Measurements from ENCODE around the gene EYA2. TPM values are rescaled to one million over a fixed set of nuclear protein-coding genes. Genes with fewer than 3 reads are reported as not detected.

EYA2 gene
- polyA plus RNA-seq, 3 donors, result 0.04 to 0.16 TPM; not detected in 1

GRCh38 chr20:47122560-47122959 lies 227.9 kb downstream of the EYA2 start:
- no peak overlapping the region for H3K27ac ChIP-seq (ENCODE audit: low read depth in 1 of 2, low read length in 2 of 2)
- Mint-ChIP-seq H3K9me3 (peaks cover 0 to 2% (median 0%) of the 10 kb centered on the region in 7 donors), H3K4me1 (peaks cover 46% of the 10 kb centered on the region), H3K4me3 (no peak overlapping the region), H3K36me3 (peaks cover 4 to 6% of the 10 kb centered on the region in 2 donors), H3K27me3 (ENCODE audit: low read depth in 3 of 3) (peaks cover 9 to 17% (median 14%) of the 10 kb centered on the region in 3 donors), H3K27ac (peak overlapping the region in 1 of 7 donors; percentile 50)
- H2AFZ ChIP-seq (ENCODE audit: insufficient read depth, low read depth, low read length, poor library complexity, severe bottlenecking), result no peak overlapping the region
- H3K9ac ChIP-seq (ENCODE audit: insufficient read depth, low read length, poor library complexity, severe bottlenecking), result no peak overlapping the region
- no peaks in the 10 kb centered on the region for H3K36me3 ChIP-seq (replicated peaks in 1 of 2; ENCODE audit: control insufficient read depth in 1 of 2, insufficient read depth in 2 of 2, low read length in 2 of 2)
- H3K79me2 ChIP-seq (ENCODE audit: insufficient read depth, low read length), result no peaks in the 10 kb centered on the region
- DNase-seq, result no peak
- intact Hi-C loops (cut with micrococcal nuclease), result no loop called here
- H3K9me3 ChIP-seq (replicated peaks in 1 of 2; ENCODE audit: control insufficient read depth in 1 of 2, insufficient read depth in 1 of 2, low read length in 2 of 2), result no peaks in the 10 kb centered on the region
- 90% methylated on average over 1 of the region's 3 CpGs for WGBS (ENCODE audit: insufficient coverage)
- no peak for TF ChIP-seq CTCF (IDR thresholded peaks at IDR 0.05)
- no peak overlapping the region for H3K4me3 ChIP-seq (replicated peaks in 1 of 3; ENCODE audit: low read depth in 2 of 3, low read length in 3 of 3)
- H3K4me2 ChIP-seq (replicated peaks; ENCODE audit: extremely low read depth, low read length, poor library complexity, severe bottlenecking), result no peak overlapping the region
- H3K27me3 ChIP-seq (ENCODE audit: control insufficient read depth in 2 of 2, insufficient read depth in 2 of 2, low read length in 2 of 2), result peaks cover 0 to 3% of the 10 kb centered on the region in 2 donors
- no peaks in the 10 kb centered on the region for H4K20me1 ChIP-seq (ENCODE audit: insufficient read depth, low read length)
- H3K4me1 ChIP-seq (ENCODE audit: control insufficient read depth in 1 of 2, insufficient read depth in 2 of 2, low read length in 2 of 2), result peaks cover 40% of the 10 kb centered on the region in 2 donors

- no CpG with 5 or more reads among the region's 3 CpGs for WGBS (ENCODE audit: insufficient coverage)
- H3K27ac ChIP-seq (ENCODE audit: low read depth in 1 of 2, low read length in 2 of 2), result peak overlapping the region; percentile 93 to 97
- H3K9ac ChIP-seq (ENCODE audit: insufficient read depth, low read length, poor library complexity, severe bottlenecking), result peak overlapping the region; percentile 77
Observed at GRCh38 chr20:47124181-47124717, 229.6 kb downstream of the EYA2 start.

More at GRCh38 chr20:47124181-47124717, 229.6 kb downstream of the EYA2 start:
- Histone ChIP-seq H4K20me1 (ENCODE audit: insufficient read depth, low read length) (no peaks in the 10 kb centered on the region), H3K4me2 (replicated peaks; ENCODE audit: extremely low read depth, low read length, poor library complexity, severe bottlenecking) (peak overlapping the region; percentile 3), H2AFZ (ENCODE audit: insufficient read depth, low read depth, low read length, poor library complexity, severe bottlenecking) (no peak overlapping the region), H3K4me3 (replicated peaks in 1 of 3; ENCODE audit: low read depth in 2 of 3, low read length in 3 of 3) (no peak overlapping the region), H3K79me2 (ENCODE audit: insufficient read depth, low read length) (no peaks in the 10 kb centered on the region), H3K36me3 (replicated peaks in 1 of 2; ENCODE audit: control insufficient read depth in 1 of 2, insufficient read depth in 2 of 2, low read length in 2 of 2) (no peaks in the 10 kb centered on the region), H3K4me1 (ENCODE audit: control insufficient read depth in 1 of 2, insufficient read depth in 2 of 2, low read length in 2 of 2) (peaks cover 27 to 29% of the 10 kb centered on the region in 2 donors), H3K9me3 (replicated peaks in 1 of 2; ENCODE audit: control insufficient read depth in 1 of 2, insufficient read depth in 1 of 2, low read length in 2 of 2) (no peaks in the 10 kb centered on the region), H3K27me3 (ENCODE audit: control insufficient read depth in 2 of 2, insufficient read depth in 2 of 2, low read length in 2 of 2) (no peaks in the 10 kb centered on the region)
- peaks cover 6 to 12% (median 8%) of the 10 kb centered on the region in 3 donors for H3K27me3 Mint-ChIP-seq (ENCODE audit: low read depth in 3 of 3)
- H3K27ac Mint-ChIP-seq, result peak overlapping the region; percentile 96 to 99 (median 98)
- H3K4me1 Mint-ChIP-seq, result peaks cover 31% of the 10 kb centered on the region
- no peak for TF ChIP-seq CTCF (IDR thresholded peaks at IDR 0.05)
- H3K9me3 Mint-ChIP-seq, result peaks cover 0 to 4% (median 2%) of the 10 kb centered on the region in 7 donors
- intact Hi-C loops (cut with micrococcal nuclease), result loop anchor here in 1 of 2 donors (2.0 kb wide), 1 partner anchor 19 kb away; no protein-coding TSS in a partner anchor
- H3K36me3 Mint-ChIP-seq, result peaks cover 6% of the 10 kb centered on the region in 2 donors
- peak; percentile 86 to 92 (median 89) for DNase-seq
- no peak overlapping the region for H3K4me3 Mint-ChIP-seq

Data from CD14-positive monocyte (primary cell).